ENCODE results near the gene WBP11. TPM values are rescaled to one million over a fixed set of nuclear protein-coding genes. Genes with fewer than 3 reads are reported as not detected.
A peak's percentile ranks its signal among the peaks of the same experiment; 100 is the strongest.

Gene WBP11
- total and polyA plus RNA-seq, 2 of the 13 experiments (the other 11 are each of a cell fraction or from before 2014, with no cell fraction given) = 7.6 to 31.0 TPM

- TF ChIP-seq ZNF839 (CRISPR knock-in tag; IDR thresholded peaks at IDR 0.05; ENCODE audit: borderline replicate concordance) = 0 out of 2 replicates have a peak, but pooled peaks have one; percentile 42
- peak; percentile 78; the same call in 1 of the 2 replicates for TF ChIP-seq NFATC3 (CRISPR knock-in tag; IDR thresholded peaks at IDR 0.05)
- TF ChIP-seq YY1 (IDR thresholded peaks at IDR 0.05; ENCODE audit: insufficient read depth, insufficient replicate concordance, low read depth, low read length) = peak; percentile 35
- peak; percentile 83 for TF ChIP-seq ZNF274 (CRISPR knock-in tag; IDR thresholded peaks at IDR 0.05)
- peak; percentile 7; the same call in 1 of the 2 replicates for TF ChIP-seq PHF21A (CRISPR knock-in tag; IDR thresholded peaks at IDR 0.05)
- TF ChIP-seq ZNF281 (CRISPR knock-in tag; IDR thresholded peaks at IDR 0.05; ENCODE audit: borderline replicate concordance) = no peak; the same call in 1 of the 2 replicates
- TF ChIP-seq MAFG (CRISPR knock-in tag; IDR thresholded peaks at IDR 0.05) = 0 out of 2 replicates have a peak, but pooled peaks have one; percentile 17
- TF ChIP-seq ZNF296 (CRISPR knock-in tag; conservative IDR thresholded peaks at IDR 0.05) = no peak
- TF ChIP-seq JUND (CRISPR knock-in tag; IDR thresholded peaks at IDR 0.05) = peak; percentile 9; the same call in 1 of the 2 replicates
- TF ChIP-seq MYPOP (CRISPR knock-in tag; IDR thresholded peaks at IDR 0.05) = peak; percentile 46; the same call in 1 of the 2 replicates
- no peak; the same call in 1 of the 2 replicates for TF ChIP-seq ZNF143 (CRISPR knock-in tag; IDR thresholded peaks at IDR 0.05)
- TF ChIP-seq DR1 (CRISPR knock-in tag; IDR thresholded peaks at IDR 0.05) = peak; percentile 70; the same call in 1 of the 2 replicates
- TF ChIP-seq ZNF556 (CRISPR knock-in tag; IDR thresholded peaks at IDR 0.05; ENCODE audit: borderline replicate concordance) = peak; percentile 72; the same call in 1 of the 2 replicates
- TF ChIP-seq ZC3H13 (CRISPR knock-in tag; IDR thresholded peaks at IDR 0.05) = no peak; the same call in 1 of the 2 replicates
- no peak for TF ChIP-seq RBM22 (optimal IDR thresholded peaks at IDR 0.05; ENCODE audit: low read length)
- TF ChIP-seq ZNF879 (CRISPR knock-in tag; IDR thresholded peaks at IDR 0.05) = no peak
- peak; percentile 47; the same call in 1 of the 2 replicates for TF ChIP-seq ZBTB34 (CRISPR knock-in tag; IDR thresholded peaks at IDR 0.05)
- no peak for TF ChIP-seq ETS1 (CRISPR knock-in tag; IDR thresholded peaks at IDR 0.05)
- peak; percentile 79; the same call in 1 of the 2 replicates for TF ChIP-seq HOXA5 (CRISPR knock-in tag; IDR thresholded peaks at IDR 0.05)
- TF ChIP-seq ZNF605 (CRISPR knock-in tag; IDR thresholded peaks at IDR 0.05) = peak; percentile 90
- TF ChIP-seq POLR2G (IDR thresholded peaks at IDR 0.05; ENCODE audit: low read depth, low read length) = peak; percentile 99
- TF ChIP-seq ZNF501 (CRISPR knock-in tag; IDR thresholded peaks at IDR 0.05) = peak; percentile 78; the same call in 1 of the 2 replicates
Observed at GRCh38 chr12:14770496-14771461, 32.5 kb downstream of the WBP11 start (continued).
